Neural progenitor cell (in vitro differentiated cells): ENCODE measurements around the gene PLAC1. TPM values are rescaled to one million over a fixed set of nuclear protein-coding genes. Genes with fewer than 3 reads are reported as not detected.

ENCODE experiments used
- DNase-seq: peaks from one replicate; pipeline ENCODE4 v3.0.0-alpha.2; 2016; ENCODE audit warnings: low spot score
- H2AFZ ChIP-seq: fragments of 200-600 bp; sonication (generic); replicated peaks from 2 replicates; pipeline ENCODE4 v1.6.1; 2016; ENCODE audit warnings: antibody characterized with exemption
- H3F3A ChIP-seq: fragments of 200-600 bp; sonication (generic); 2 replicates; pipeline ENCODE4 v1.6.1; 2016; ENCODE audit warnings: antibody characterized with exemption, low read depth
- H3K27ac ChIP-seq: fragments of 200-600 bp; sonication (generic); 2 replicates; pipeline ENCODE4 v1.5.1; 2016; ENCODE audit warnings: mild to moderate bottlenecking
- H3K27me3 ChIP-seq: fragments of 200-600 bp; sonication (generic); 2 replicates; pipeline ENCODE4 v1.6.1; 2016; ENCODE audit warnings: mild to moderate bottlenecking, moderate library complexity
- H3K36me3 ChIP-seq: fragments of 200-600 bp; sonication (generic); 2 replicates; pipeline ENCODE4 v1.5.1; 2016
- H3K4me1 ChIP-seq: fragments of 200-600 bp; sonication (generic); 2 replicates; pipeline ENCODE4 v1.6.1; 2016; ENCODE audit warnings: mixed run types
- H3K4me2 ChIP-seq: fragments of 200-600 bp; sonication (generic); 2 replicates; pipeline ENCODE4 v1.6.1; 2016
- H3K4me3 ChIP-seq: fragments of 200-600 bp; sonication (generic); 2 replicates; pipeline ENCODE4 v1.5.1; 2016
- H3K79me2 ChIP-seq: fragments of 200-600 bp; sonication (generic); 2 replicates; pipeline ENCODE4 v1.6.1; 2016; ENCODE audit warnings: low read depth
- H3K9ac ChIP-seq: fragments of 200-600 bp; sonication (generic); 2 replicates; pipeline ENCODE4 v1.6.1; 2016
- H3K9me3 ChIP-seq: fragments of 200-600 bp; sonication (generic); 2 replicates; pipeline ENCODE4 v1.5.1; 2016; ENCODE audit warnings: low read depth
- H4K20me1 ChIP-seq: fragments of 200-600 bp; sonication (generic); 2 replicates; pipeline ENCODE4 v1.6.1; 2016; ENCODE audit warnings: low read depth
- H3K27ac Mint-ChIP-seq: 3 replicates; pipeline ENCODE4 v1.8.0; 2021; ENCODE audit warnings: mixed read lengths
- H3K27me3 Mint-ChIP-seq: 2 replicates; pipeline ENCODE4 v1.8.0; 2022; ENCODE audit warnings: low read depth, mild to moderate bottlenecking, inconsistent platforms, moderate library complexity, mixed read lengths; ENCODE audit not compliant: insufficient read depth
- H3K36me3 Mint-ChIP-seq: 3 replicates; pipeline ENCODE4 v1.8.0; 2021; ENCODE audit warnings: mixed read lengths
- H3K4me1 Mint-ChIP-seq: 3 replicates; pipeline ENCODE4 v1.8.0; 2021; ENCODE audit warnings: mixed read lengths
- H3K4me3 Mint-ChIP-seq: 3 replicates; pipeline ENCODE4 v1.8.0; 2021; ENCODE audit warnings: mild to moderate bottlenecking, moderate library complexity, mixed read lengths
- H3K9me3 Mint-ChIP-seq: 3 replicates; pipeline ENCODE4 v1.8.0; 2020; ENCODE audit warnings: mixed read lengths
- CTCF ChIP-seq: fragments of 200-600 bp; sonication (generic); IDR thresholded peaks from 2 replicates; pipeline ENCODE4 v1.5.1; 2017; ENCODE audit warnings: antibody characterized with exemption, mild to moderate bottlenecking
- EZH2 ChIP-seq: fragments of 200-600 bp; sonication (generic); IDR thresholded peaks from 2 replicates; pipeline ENCODE4 v1.6.1; 2017; ENCODE audit warnings: antibody characterized with exemption, mild to moderate bottlenecking, moderate library complexity
- EZH2phosphoT487 ChIP-seq: fragments of 200-600 bp; sonication (generic); IDR thresholded peaks from 2 replicates; pipeline ENCODE4 v1.6.1; 2017; ENCODE audit warnings: antibody characterized with exemption
- total RNA-seq: library from RNA; depleted of rRNA; stranded (reverse); fragments of >200 nt; gene quantifications from 2 replicates; pipeline ENCODE4 v1.2.3, GENCODE V29; 2015; ENCODE audit warnings: low replicate concordance

Gene PLAC1
- total RNA-seq, 1 donor from 2014 or later, result not detected

GRCh38 chrX:134619838-134620237 is 38.4 kb downstream of the PLAC1 start:
- no peak for DNase-seq
- no peaks in the 10 kb centered on the region for H3K36me3 ChIP-seq
- H3K4me3 Mint-ChIP-seq, result no peak overlapping the region
- TF ChIP-seq EZH2 (no peak), EZH2phosphoT487 (no peak), CTCF (no peak)
- H3K27ac ChIP-seq, result no peak overlapping the region
- peaks cover 5% of the 10 kb centered on the region for H3K27me3 Mint-ChIP-seq
- H3K4me1 ChIP-seq, result no peaks in the 10 kb centered on the region
- H3F3A ChIP-seq, result no peaks in the 10 kb centered on the region
- peaks cover 2% of the 10 kb centered on the region for H3K9me3 Mint-ChIP-seq
- no peaks in the 10 kb centered on the region for H3K27me3 ChIP-seq
- no peak overlapping the region for H2AFZ ChIP-seq
- no peak overlapping the region for H3K27ac Mint-ChIP-seq
- H3K9me3 ChIP-seq, result no peaks in the 10 kb centered on the region
- no peaks in the 10 kb centered on the region for H3K79me2 ChIP-seq
- H3K36me3 Mint-ChIP-seq, result no peaks in the 10 kb centered on the region
- peaks cover 11% of the 10 kb centered on the region for H3K4me1 Mint-ChIP-seq
- H3K4me2 ChIP-seq, result no peak overlapping the region
- H3K9ac ChIP-seq, result no peak overlapping the region
- no peaks in the 10 kb centered on the region for H4K20me1 ChIP-seq
- H3K4me3 ChIP-seq, result no peak overlapping the region

- TF ChIP-seq EZH2phosphoT487, result no peak
- no peak for TF ChIP-seq CTCF
- no peak for TF ChIP-seq EZH2
- no peaks in the 10 kb centered on the region for H3K36me3 Mint-ChIP-seq
- no peaks in the 10 kb centered on the region for H3K27me3 Mint-ChIP-seq
- H3K79me2 ChIP-seq, result no peaks in the 10 kb centered on the region
- no peaks in the 10 kb centered on the region for H3K4me1 ChIP-seq
- no peaks in the 10 kb centered on the region for H3K27me3 ChIP-seq
- H3K9me3 Mint-ChIP-seq, result no peaks in the 10 kb centered on the region
- no peak overlapping the region for H2AFZ ChIP-seq
- H3K9ac ChIP-seq, result no peak overlapping the region
- no peak overlapping the region for H3K27ac ChIP-seq
- no peaks in the 10 kb centered on the region for H3F3A ChIP-seq
- no peaks in the 10 kb centered on the region for H4K20me1 ChIP-seq
- H3K27ac Mint-ChIP-seq, result no peak overlapping the region
- no peak overlapping the region for H3K4me2 ChIP-seq
- H3K36me3 ChIP-seq, result no peaks in the 10 kb centered on the region
- no peak overlapping the region for H3K4me3 Mint-ChIP-seq
- H3K4me3 ChIP-seq, result no peak overlapping the region
- no peak for DNase-seq
- H3K9me3 ChIP-seq, result no peaks in the 10 kb centered on the region
- H3K4me1 Mint-ChIP-seq, result no peaks in the 10 kb centered on the region
Observed at GRCh38 chrX:134613396-134613795, 44.9 kb downstream of the PLAC1 start.

- no peak overlapping the region for H3K4me3 Mint-ChIP-seq
- H3K9me3 Mint-ChIP-seq, result no peaks in the 10 kb centered on the region
- H3K9ac ChIP-seq, result no peak overlapping the region
- H3K4me2 ChIP-seq, result no peak overlapping the region
- no peak for DNase-seq
- no peak for TF ChIP-seq CTCF
- no peak for TF ChIP-seq EZH2
- no peak for TF ChIP-seq EZH2phosphoT487
- H3K4me1 Mint-ChIP-seq, result peaks cover 10% of the 10 kb centered on the region
- no peaks in the 10 kb centered on the region for H3K4me1 ChIP-seq
- H2AFZ ChIP-seq, result no peak overlapping the region
- no peaks in the 10 kb centered on the region for H4K20me1 ChIP-seq
- H3K27me3 ChIP-seq, result no peaks in the 10 kb centered on the region
- no peaks in the 10 kb centered on the region for H3K36me3 ChIP-seq
- no peaks in the 10 kb centered on the region for H3F3A ChIP-seq
- H3K36me3 Mint-ChIP-seq, result no peaks in the 10 kb centered on the region
- no peaks in the 10 kb centered on the region for H3K9me3 ChIP-seq
- peaks cover 4% of the 10 kb centered on the region for H3K27me3 Mint-ChIP-seq
- no peak overlapping the region for H3K27ac ChIP-seq
- no peaks in the 10 kb centered on the region for H3K79me2 ChIP-seq
- H3K4me3 ChIP-seq, result no peak overlapping the region
- no peak overlapping the region for H3K27ac Mint-ChIP-seq
Observed at GRCh38 chrX:134608153-134608552, 50.1 kb downstream of the PLAC1 start.
